Endothelial cell of hepatic sinusoid (primary cell): ENCODE results near the gene RPN2.

ENCODE experiments used
- in situ Hi-C: cut with HindIII; loops from 2 replicates; pipeline ENCODE4 v1.10.0; 2017; ENCODE audit warnings: low sequenced_read_pairs

The RPN2 gene

GRCh38 chr20:37238935-37239451 is 59.9 kb downstream of the RPN2 start:
- in situ Hi-C loops: no loop called here

- in situ Hi-C loops: no loop called here
These were observed 61.4 kb downstream of the RPN2 start for GRCh38 chr20:37240337-37241067.

GRCh38 chr20:37242503-37242902 is 63.4 kb downstream of the RPN2 start:
- in situ Hi-C loops: no loop called here

GRCh38 chr20:37243076-37243936 is 64.2 kb downstream of the RPN2 start:
- in situ Hi-C loops: no loop called here

GRCh38 chr20:37243937-37244571 is 64.9 kb downstream of the RPN2 start:
- in situ Hi-C loops: no loop called here

GRCh38 chr20:37244572-37244957 is 65.4 kb downstream of the RPN2 start:
- in situ Hi-C loops: no loop called here

GRCh38 chr20:37245216-37246150 is 66.4 kb downstream of the RPN2 start:
- in situ Hi-C loops: no loop called here

- in situ Hi-C loops: no loop called here
These were observed 67.6 kb downstream of the RPN2 start for GRCh38 chr20:37246736-37247135.

GRCh38 chr20:37247547-37247946 is 68.4 kb downstream of the RPN2 start:
- in situ Hi-C loops: no loop called here

- in situ Hi-C loops: no loop called here
These were observed 70.2 kb downstream of the RPN2 start for GRCh38 chr20:37249304-37249703.

GRCh38 chr20:37251825-37252477 is 72.8 kb downstream of the RPN2 start:
- in situ Hi-C loops: loop anchor here (5.0 to 25.0 kb wide), 3 partner anchors 50 to 260 kb away; partner anchors contain the start of gene NNAT

GRCh38 chr20:37253087-37253486 is 74.0 kb downstream of the RPN2 start:
- in situ Hi-C loops: loop anchor here (5.0 to 25.0 kb wide), 3 partner anchors 51 to 259 kb away; partner anchors contain the start of gene NNAT

- in situ Hi-C loops: loop anchor here (5.0 to 25.0 kb wide), 3 partner anchors 52 to 258 kb away; partner anchors contain the start of gene NNAT
These were observed 75.2 kb downstream of the RPN2 start for GRCh38 chr20:37254114-37254878.

GRCh38 chr20:37256286-37256685 is 77.2 kb downstream of the RPN2 start:
- in situ Hi-C loops: loop anchor here (25.0 kb wide), 1 partner anchor 256 kb away; the partner anchor contains the start of gene NNAT

- in situ Hi-C loops: loop anchor here (25.0 kb wide), 1 partner anchor 255 kb away; the partner anchor contains the start of gene NNAT
These were observed 78.4 kb downstream of the RPN2 start for GRCh38 chr20:37257530-37257929.

- in situ Hi-C loops: loop anchor here (25.0 kb wide), 1 partner anchor 254 kb away; the partner anchor contains the start of gene NNAT
These were observed 78.9 kb downstream of the RPN2 start for GRCh38 chr20:37257988-37258387.

GRCh38 chr20:37259031-37259430 is 79.9 kb downstream of the RPN2 start:
- in situ Hi-C loops: loop anchor here (25.0 kb wide), 1 partner anchor 253 kb away; the partner anchor contains the start of gene NNAT

- in situ Hi-C loops: loop anchor here (25.0 kb wide), 1 partner anchor 252 kb away; the partner anchor contains the start of gene NNAT
These were observed 80.7 kb downstream of the RPN2 start for GRCh38 chr20:37259865-37260264.
